GM12878 (cell line): ENCODE measurements around the gene ARID5B. TPM values are rescaled to one million over a fixed set of nuclear protein-coding genes. Genes with fewer than 3 reads are reported as not detected.

ENCODE experiments used
- ATAC-seq: fragments of 200-7000 bp; cut with Tn5 transposase; 3 replicates; pipeline ENCODE4 v1.9.1; 2020; ENCODE audit warnings: mild to moderate bottlenecking, moderate library complexity
- BruUV-seq: library from RNA; stranded (reverse); fragments of 400-500 nt; replicated peaks from 2 replicates; lab custom pipeline; 2021; lab: Mats Ljungman, UMichigan
- CTCF ChIA-PET: fragments of 300-600 bp; sonication (Branson Sonifier 250); formaldehyde crosslinking; extraction: SDS; loops from one replicate; lab custom pipeline; 2021; ENCODE audit warnings: inconsistent platforms; lab: Yijun Ruan, JAX
- POLR2A ChIA-PET: fragments of 350-600 bp; formaldehyde crosslinking; extraction: SDS; loops from one replicate; lab custom pipeline; 2021; ENCODE audit warnings: inconsistent platforms; lab: Charles Lee
- RAD21 ChIA-PET: fragments of 300-600 bp; sonication (Branson Sonifier 250); formaldehyde crosslinking; loops from one replicate; lab custom pipeline; 2023; ENCODE audit warnings: antibody characterized with exemption; ENCODE audit not compliant: unreplicated experiment; lab: Charles Lee
- SMC1A ChIA-PET: fragments of 300-600 bp; sonication (Branson Sonifier 250); formaldehyde crosslinking; loops from one replicate; lab custom pipeline; 2023; ENCODE audit not compliant: unreplicated experiment, uncharacterized antibody; lab: Charles Lee
- DNase-seq: peaks from one replicate; pipeline ENCODE4 v3.0.0-alpha.2; 2011; ENCODE audit warnings: low read depth, low spot score
- FAIRE-seq: peaks from 3 replicates; lab custom pipeline; 2011; peaks lifted over from hg19 to GRCh38; lab: Jason Lieb, UNC
- H2AFZ ChIP-seq: 2 replicates; pipeline ENCODE4 v1.6.0; 2011; ENCODE audit warnings: low read depth, low read length, control low read depth; ENCODE audit not compliant: control insufficient read depth
- H3K27ac ChIP-seq: 2 replicates; pipeline ENCODE4 v1.5.1; 2011; ENCODE audit warnings: control low read depth; ENCODE audit not compliant: control insufficient read depth, insufficient read depth
- H3K27me3 ChIP-seq, 2 experiments: replicated peaks in 1 of 2; 2 replicates each; pipeline versions ENCODE4 v1.6.0 to v1.6.1; 2011; ENCODE audit warnings: low read length in 1 of 2; ENCODE audit not compliant: control insufficient read depth in 2 of 2, insufficient read depth in 2 of 2
- H3K36me3 ChIP-seq, 2 experiments: 2 replicates each; pipeline ENCODE4 v1.5.1; 2011; ENCODE audit warnings: low read length in 1 of 2; ENCODE audit not compliant: control insufficient read depth in 2 of 2, insufficient read depth in 2 of 2
- H3K4me1 ChIP-seq: 2 replicates; pipeline ENCODE4 v1.6.1; 2011; ENCODE audit warnings: mild to moderate bottlenecking, low read length, moderate library complexity, mixed read lengths; ENCODE audit not compliant: control insufficient read depth, insufficient read depth
- H3K4me2 ChIP-seq: 2 replicates; pipeline ENCODE4 v1.6.0; 2011; ENCODE audit warnings: control low read depth; ENCODE audit not compliant: control insufficient read depth, insufficient read depth
- H3K4me3 ChIP-seq: fragments of 200-600 bp; sonication (generic); 2 replicates; pipeline ENCODE4 v1.5.1; 2016
- H3K79me2 ChIP-seq: 2 replicates; pipeline ENCODE4 v1.6.0; 2011; ENCODE audit warnings: low read length; ENCODE audit not compliant: control insufficient read depth, insufficient read depth
- H3K9ac ChIP-seq: 2 replicates; pipeline ENCODE4 v1.8.0; 2011; ENCODE audit warnings: low read length, control low read depth, mixed read lengths; ENCODE audit not compliant: control insufficient read depth, insufficient read depth
- H3K9me3 ChIP-seq: replicated peaks from 3 replicates; pipeline ENCODE4 v1.5.1; 2011; ENCODE audit warnings: mild to moderate bottlenecking, low read length; ENCODE audit not compliant: control insufficient read depth, insufficient read depth
- H4K20me1 ChIP-seq: 2 replicates; pipeline ENCODE4 v1.6.0; 2011; ENCODE audit not compliant: control insufficient read depth, insufficient read depth
- CEBPB ChIP-seq, 2 experiments: fragments of 150-350 bp in 1 of 2; IDR thresholded peaks; 2 replicates each; pipeline ENCODE4 v1.6.1; 2012 to 2014; ENCODE audit warnings: low read depth in 2 of 2, low read length in 2 of 2, borderline replicate concordance in 1 of 2, inconsistent platforms in 1 of 2
- CHD4 ChIP-seq: fragments of 200-600 bp; sonication (generic); IDR thresholded peaks from 2 replicates; pipeline ENCODE4 v1.6.1; 2016; ENCODE audit warnings: mild to moderate bottlenecking
- EED ChIP-seq: sonication (generic); IDR thresholded peaks from 2 replicates; pipeline ENCODE4 v1.6.1; 2016; ENCODE audit warnings: antibody characterized with exemption, low read depth
- IKZF2 ChIP-seq, 2 experiments: fragments of 450-650 bp; IDR thresholded peaks; 2 replicates each; pipeline ENCODE4 v1.6.1; 2017; ENCODE audit warnings: mild to moderate bottlenecking in 2 of 2, moderate library complexity in 2 of 2
- IRF4 ChIP-seq: IDR thresholded peaks from 2 replicates; pipeline ENCODE4 v1.6.1; 2011; ENCODE audit warnings: low read depth, low read length
- JUND ChIP-seq: IDR thresholded peaks from 2 replicates; pipeline ENCODE4 v1.6.1; 2012; ENCODE audit warnings: low read depth, mild to moderate bottlenecking, low read length, improper control_type of control experiment, moderate library complexity
- LARP7 ChIP-seq: fragments of 450-650 bp; IDR thresholded peaks from 2 replicates; pipeline ENCODE4 v1.6.1; 2017; ENCODE audit warnings: mild to moderate bottlenecking
- MTA2 ChIP-seq: fragments of 450-650 bp; IDR thresholded peaks from 2 replicates; pipeline ENCODE4 v1.6.1; 2016; ENCODE audit warnings: low read depth, mild to moderate bottlenecking, moderate library complexity
- NBN ChIP-seq: fragments of 450-650 bp; IDR thresholded peaks from 2 replicates; pipeline ENCODE4 v1.6.1; 2016
- NR2C2 ChIP-seq: IDR thresholded peaks from 2 replicates; pipeline ENCODE4 v1.6.1; 2011; ENCODE audit warnings: borderline replicate concordance, low read depth; ENCODE audit not compliant: control insufficient read depth, insufficient read length
- PKNOX1 ChIP-seq: fragments of 450-650 bp; IDR thresholded peaks from 2 replicates; pipeline ENCODE4 v1.6.1; 2016; ENCODE audit warnings: mild to moderate bottlenecking
- SPI1 ChIP-seq: IDR thresholded peaks from 2 replicates; pipeline ENCODE4 v1.6.1; 2011; ENCODE audit warnings: low read depth, mild to moderate bottlenecking, low read length, moderate library complexity, borderline replicate concordance; ENCODE audit not compliant: insufficient read depth
- SUZ12 ChIP-seq: fragments of 200-600 bp; sonication (generic); IDR thresholded peaks from one replicate; pipeline ENCODE4 v1.6.1; 2018; ENCODE audit warnings: antibody characterized with exemption, mild to moderate bottlenecking; ENCODE audit not compliant: unreplicated experiment
- ZBED1 ChIP-seq: IDR thresholded peaks from 2 replicates; pipeline ENCODE4 v1.6.1; 2016; ENCODE audit warnings: borderline replicate concordance
- ZNF384 ChIP-seq: IDR thresholded peaks from 2 replicates; pipeline ENCODE4 v1.6.1; 2012; ENCODE audit warnings: low read depth, mild to moderate bottlenecking, low read length, improper control_type of control experiment, borderline replicate concordance
- ZZZ3 ChIP-seq: IDR thresholded peaks from 2 replicates; pipeline ENCODE4 v1.6.1; 2011; ENCODE audit warnings: low read depth; ENCODE audit not compliant: control insufficient read depth, insufficient read length
- WGBS: methylation state at CpG from one replicate; pipeline ENCODE4 v1.1.6; 2016; ENCODE audit warnings: low lambda C conversion rate; ENCODE audit not compliant: insufficient replicate concordance, insufficient coverage; ENCODE audit errors: missing lambda C conversion rate; 5-methylcytosine and 5-hydroxymethylcytosine counted together
- in situ Hi-C: fragments of 300-500 bp; cut with MboI; formaldehyde crosslinking; loops from 9 replicates; pipeline ENCODE4 v1.14.3; 2018; ENCODE audit warnings: mixed read lengths
- intact Hi-C: fragments of 100-400 bp; cut with micrococcal nuclease; formaldehyde crosslinking; loops from one replicate; pipeline ENCODE4 v1.14.2; 2022; ENCODE audit not compliant: unreplicated experiment
- polyA plus RNA-seq, 11 experiments: library from polyadenylated mRNA; depleted of rRNA in 4 of 11; unstranded in 6 of 11; stranded (reverse) in 5 of 11; fragments of >200 nt; fragmentation: Nextera tagmentation in 4 of 11; fragmentation: Illumina TruSeq in 1 of 11; extraction: Ambion mirVana in 4 of 11; extraction: Trizol in 1 of 11; gene quantifications; 1 replicate in 1 of 11; 2 replicates in 10 of 11; pipeline versions ENCODE4 v1.2.1 to v1.2.3, GENCODE V29; 2011 to 2016; ENCODE audit warnings: inconsistent platforms in 2 of 11, missing spikeins in 2 of 11, low read depth in 1 of 11
- total RNA-seq, 4 experiments: library from RNA; depleted of rRNA in 3 of 4; stranded (reverse); fragments of >200 nt in 3 of 4; fragmentation: Illumina TruSeq in 1 of 4; extraction: Trizol in 1 of 4; gene quantifications; 2 replicates each; pipeline versions ENCODE4 v1.2.1 to v1.2.3, GENCODE V29; 2013 to 2021
- TF ChIP-seq, protein P1 (sequence below): IDR thresholded peaks from 2 replicates; pipeline ENCODE4 v1.6.1; 2012; ENCODE audit warnings: mild to moderate bottlenecking, low read depth, low read length

Gene ARID5B
- total and polyA plus RNA-seq, 10 of the 15 experiments (the other 5 are each of a cell fraction or from before 2014, with no cell fraction given), result 2.7 to 8.5 (median 6.1) TPM

- TF ChIP-seq, protein P1, sequence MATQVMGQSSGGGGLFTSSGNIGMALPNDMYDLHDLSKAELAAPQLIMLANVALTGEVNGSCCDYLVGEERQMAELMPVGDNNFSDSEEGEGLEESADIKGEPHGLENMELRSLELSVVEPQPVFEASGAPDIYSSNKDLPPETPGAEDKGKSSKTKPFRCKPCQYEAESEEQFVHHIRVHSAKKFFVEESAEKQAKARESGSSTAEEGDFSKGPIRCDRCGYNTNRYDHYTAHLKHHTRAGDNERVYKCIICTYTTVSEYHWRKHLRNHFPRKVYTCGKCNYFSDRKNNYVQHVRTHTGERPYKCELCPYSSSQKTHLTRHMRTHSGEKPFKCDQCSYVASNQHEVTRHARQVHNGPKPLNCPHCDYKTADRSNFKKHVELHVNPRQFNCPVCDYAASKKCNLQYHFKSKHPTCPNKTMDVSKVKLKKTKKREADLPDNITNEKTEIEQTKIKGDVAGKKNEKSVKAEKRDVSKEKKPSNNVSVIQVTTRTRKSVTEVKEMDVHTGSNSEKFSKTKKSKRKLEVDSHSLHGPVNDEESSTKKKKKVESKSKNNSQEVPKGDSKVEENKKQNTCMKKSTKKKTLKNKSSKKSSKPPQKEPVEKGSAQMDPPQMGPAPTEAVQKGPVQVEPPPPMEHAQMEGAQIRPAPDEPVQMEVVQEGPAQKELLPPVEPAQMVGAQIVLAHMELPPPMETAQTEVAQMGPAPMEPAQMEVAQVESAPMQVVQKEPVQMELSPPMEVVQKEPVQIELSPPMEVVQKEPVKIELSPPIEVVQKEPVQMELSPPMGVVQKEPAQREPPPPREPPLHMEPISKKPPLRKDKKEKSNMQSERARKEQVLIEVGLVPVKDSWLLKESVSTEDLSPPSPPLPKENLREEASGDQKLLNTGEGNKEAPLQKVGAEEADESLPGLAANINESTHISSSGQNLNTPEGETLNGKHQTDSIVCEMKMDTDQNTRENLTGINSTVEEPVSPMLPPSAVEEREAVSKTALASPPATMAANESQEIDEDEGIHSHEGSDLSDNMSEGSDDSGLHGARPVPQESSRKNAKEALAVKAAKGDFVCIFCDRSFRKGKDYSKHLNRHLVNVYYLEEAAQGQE, result no peak
- TF ChIP-seq SPI1 (no peak), NBN (no peak), JUND (no peak), ZNF384 (no peak), ZBED1 (no peak), CEBPB (IDR thresholded peaks at IDR 0.05; ENCODE audit: borderline replicate concordance in 1 of 2, low read depth in 2 of 2, low read length in 2 of 2) (no peak), LARP7 (no peak)
Observed at GRCh38 chr10:61984803-61985418, 83.4 kb downstream of the ARID5B start (continued).

GRCh38 chr10:61985715-61986114 is 84.2 kb downstream of the ARID5B start:
- no peaks in the 10 kb centered on the region for H3K27me3 ChIP-seq
- no peak overlapping the region for H3K4me3 ChIP-seq
- BruUV-seq, result no TSS peak
- POLR2A ChIA-PET, result interaction anchor here (0.6 to 2.0 kb wide), 2 partner anchors 10 to 22 kb away, joined by 3 to 5 read pairs; no protein-coding TSS in a partner anchor
- H3K9me3 ChIP-seq, result no peaks in the 10 kb centered on the region
- no peak for ATAC-seq
- peaks cover 37% of the 10 kb centered on the region for H3K4me1 ChIP-seq
- H3K79me2 ChIP-seq, result peaks cover 36% of the 10 kb centered on the region
- WGBS, result 98% methylated on average over 5 of the region's 5 CpGs
- RAD21 ChIA-PET, result no interaction called here
- H4K20me1 ChIP-seq, result no peaks in the 10 kb centered on the region
- peak overlapping the region; percentile 98; the same call in 1 of the 2 replicates for H3K27ac ChIP-seq
- in situ Hi-C loops (no loop called here), intact Hi-C loops (loop anchor here (5.0 kb wide), 1 partner anchor 62 kb away; no protein-coding TSS in a partner anchor)
- no peak for DNase-seq
- no peak overlapping the region for H3K4me2 ChIP-seq
- SMC1A ChIA-PET, result interaction anchor here (1.2 kb wide), 1 partner anchor 48 kb away, joined by 3 read pairs; no protein-coding TSS in a partner anchor
- CTCF ChIA-PET, result interaction anchor here (0.9 kb wide), 1 partner anchor 259 kb away, joined by 3 read pairs; no protein-coding TSS in a partner anchor
- no peak for FAIRE-seq
- H2AFZ ChIP-seq, result no peak overlapping the region
- H3K9ac ChIP-seq, result no peak overlapping the region
- peaks cover 0 to 2% of the 10 kb centered on the region in 2 experiments; a peak in 1 of 4 replicates for H3K36me3 ChIP-seq
- no peak for TF ChIP-seq MTA2
- TF ChIP-seq IKZF2 (IDR thresholded peaks at IDR 0.05), result no peak
- TF ChIP-seq PKNOX1, result no peak
- no peak for TF ChIP-seq ZNF384
- TF ChIP-seq ZZZ3, result no peak
- TF ChIP-seq CHD4, result no peak
- TF ChIP-seq SUZ12, result no peak
- no peak for TF ChIP-seq IRF4
- TF ChIP-seq NR2C2, result no peak
- TF ChIP-seq EED, result no peak
